GM18502 (cell line): Measurements from ENCODE around the gene DPF3.

ENCODE experiments used
- ATAC-seq: cut with Tn5 transposase; IDR thresholded peaks from one replicate; pipeline ENCODE4 v1.9.1; 2021; ENCODE audit warnings: mild to moderate bottlenecking; ENCODE audit not compliant: unreplicated experiment, poor library complexity

The DPF3 gene

DNA sequence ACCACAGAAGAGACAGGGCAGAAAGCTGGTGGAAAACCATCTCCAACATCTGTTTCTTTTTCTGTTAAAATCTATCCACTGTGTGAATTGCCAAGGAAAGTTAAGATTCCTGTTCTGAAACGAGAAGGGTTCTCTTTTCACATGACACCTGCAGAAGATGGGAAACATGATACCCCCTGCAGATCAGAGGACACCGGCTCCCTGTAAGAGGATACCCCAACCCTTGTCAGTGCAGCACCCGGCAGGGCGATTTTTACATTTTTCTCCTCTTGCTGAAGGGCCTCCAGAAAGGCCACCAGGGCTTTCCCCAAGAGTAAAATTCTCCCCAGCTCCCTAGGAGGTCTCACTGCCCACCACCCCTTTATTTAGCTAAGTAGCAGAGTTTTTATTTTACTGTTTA lies 48.2 kb downstream of the DPF3 start:
- ATAC-seq, result no peak

DNA sequence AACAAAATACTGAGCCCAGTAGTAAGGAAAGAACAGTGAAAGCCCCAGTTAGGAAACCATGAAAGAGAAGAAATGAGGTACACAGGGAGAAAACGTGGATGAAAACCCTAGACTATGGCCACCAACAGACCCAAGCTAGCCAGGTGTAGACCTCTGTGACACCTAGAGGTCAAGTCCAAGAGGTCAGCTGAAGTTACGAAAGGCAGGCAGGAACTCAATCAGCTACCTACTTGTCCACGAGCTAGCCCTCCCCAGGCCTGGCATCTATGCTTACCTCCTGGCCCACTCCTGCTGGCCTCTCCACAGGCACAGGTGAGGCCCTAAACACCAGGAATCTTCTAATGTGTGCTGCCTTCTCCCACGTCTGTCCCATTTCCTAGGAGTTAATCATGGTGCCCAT lies 48.7 kb downstream of the DPF3 start:
- no peak for ATAC-seq

DNA sequence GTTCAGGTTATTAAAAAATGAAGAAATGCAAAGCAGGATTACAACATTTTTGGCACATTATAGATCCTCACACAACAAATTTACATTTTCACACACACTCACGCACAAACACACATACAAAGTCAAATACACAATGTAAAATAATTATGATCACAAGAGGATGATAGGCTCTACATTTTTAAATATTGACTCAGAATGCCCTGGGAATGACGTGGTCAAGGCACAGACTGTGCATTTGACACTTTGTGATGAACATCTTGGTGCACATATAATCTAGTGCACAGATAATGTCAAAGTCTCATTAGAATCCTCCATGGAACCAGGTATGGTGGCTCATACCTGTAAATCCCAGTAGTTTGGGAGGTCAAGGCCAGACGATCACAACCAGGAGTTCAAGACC lies 49.4 kb downstream of the DPF3 start:
- no peak for ATAC-seq

DNA sequence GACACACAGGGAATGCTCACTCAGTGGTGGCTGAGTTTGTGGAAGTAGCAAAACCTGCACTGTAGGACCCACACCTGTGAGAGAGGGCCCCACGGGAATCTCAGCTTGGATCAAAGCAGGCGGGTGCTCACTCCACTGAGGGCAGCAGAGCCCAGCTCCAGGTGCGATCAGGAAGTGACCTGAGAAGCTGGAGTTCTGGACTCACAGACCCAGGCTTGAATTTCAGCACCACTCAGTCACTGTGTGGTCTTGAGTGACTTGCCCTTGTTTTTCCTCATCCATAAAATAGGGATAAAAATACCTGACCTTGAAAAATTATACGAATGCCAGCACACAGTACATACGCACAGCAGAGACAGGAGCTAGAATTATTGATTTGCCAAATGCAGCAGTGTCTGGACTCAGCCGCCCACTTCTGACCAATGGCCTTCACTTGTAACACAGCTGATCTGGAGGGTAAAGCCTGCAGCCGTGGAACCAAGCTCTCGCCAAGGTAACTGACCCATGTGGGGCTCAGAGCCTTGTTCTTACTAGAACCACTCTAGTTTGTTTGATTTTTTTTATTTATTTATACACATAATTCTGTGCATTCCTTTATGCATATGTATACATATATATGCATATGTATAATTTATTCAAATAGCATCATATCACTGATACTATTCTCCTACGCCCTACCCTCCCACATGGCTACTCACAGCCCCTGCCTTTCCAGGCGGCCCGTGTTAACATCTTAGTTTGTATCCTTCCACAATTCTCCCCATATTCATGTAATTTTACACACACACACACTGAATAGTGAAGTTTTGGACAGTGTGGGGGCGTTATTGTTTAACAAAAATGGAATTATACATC lies 53.9 kb downstream of the DPF3 start:
- no peak for ATAC-seq

DNA sequence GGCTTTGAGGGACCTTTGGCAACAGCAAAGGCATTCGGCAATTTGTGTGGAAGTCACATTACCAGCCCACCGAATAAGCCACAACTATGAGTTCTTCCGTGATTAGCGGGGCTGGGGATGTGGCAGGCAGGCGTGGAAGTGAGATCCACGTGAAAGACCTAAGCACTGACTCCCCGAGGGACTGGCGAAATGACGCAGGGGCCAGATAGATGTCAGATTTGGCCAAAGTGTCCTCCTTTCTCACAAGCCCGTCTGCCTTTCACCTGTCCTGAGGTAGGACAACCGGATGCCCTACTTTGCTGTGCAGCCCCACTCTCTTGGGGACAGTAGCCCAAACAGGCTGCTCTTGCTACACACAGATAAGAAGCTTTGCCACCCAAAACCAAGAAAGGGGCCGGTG lies 54.5 kb downstream of the DPF3 start:
- no peak for ATAC-seq

DNA sequence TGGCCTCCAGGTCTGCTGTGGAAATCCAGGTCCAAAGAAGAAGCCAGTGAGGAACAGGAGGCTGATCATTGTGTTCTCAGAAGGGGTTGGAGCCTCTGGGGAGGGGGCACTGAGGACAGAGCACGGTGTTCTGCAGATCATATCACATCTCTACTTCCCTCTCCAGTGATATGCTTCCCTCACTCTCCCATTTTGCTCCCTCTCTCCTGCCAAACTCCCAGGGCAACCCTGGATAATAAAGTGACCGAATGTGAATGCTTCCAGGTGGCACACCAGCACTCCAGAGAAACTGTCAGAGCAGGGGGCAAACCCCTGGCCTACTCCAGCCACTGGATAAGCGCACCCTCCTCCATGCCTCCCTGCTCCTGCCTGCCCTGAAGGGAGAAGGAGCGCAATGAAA lies 57.8 kb downstream of the DPF3 start:
- no peak for ATAC-seq

DNA sequence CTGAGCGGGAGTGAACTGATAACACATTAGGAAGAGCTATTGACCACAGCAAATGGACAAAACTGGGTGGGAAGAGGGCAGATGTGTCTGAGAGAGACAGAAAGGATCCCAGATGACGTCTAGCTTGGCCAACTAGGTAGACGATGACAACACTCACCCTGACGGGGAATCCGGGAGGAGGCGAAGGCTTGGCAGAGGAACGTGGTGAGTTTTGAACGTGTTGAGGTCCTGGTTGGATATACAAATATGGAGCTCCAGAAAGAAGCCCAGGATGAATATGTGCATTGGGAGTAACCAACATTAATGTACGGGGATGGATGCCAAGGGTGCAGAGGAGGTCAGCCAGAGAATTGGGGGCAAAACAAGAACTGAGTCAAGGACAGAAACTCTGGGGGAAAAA lies 60.7 kb downstream of the DPF3 start:
- no peak for ATAC-seq

DNA sequence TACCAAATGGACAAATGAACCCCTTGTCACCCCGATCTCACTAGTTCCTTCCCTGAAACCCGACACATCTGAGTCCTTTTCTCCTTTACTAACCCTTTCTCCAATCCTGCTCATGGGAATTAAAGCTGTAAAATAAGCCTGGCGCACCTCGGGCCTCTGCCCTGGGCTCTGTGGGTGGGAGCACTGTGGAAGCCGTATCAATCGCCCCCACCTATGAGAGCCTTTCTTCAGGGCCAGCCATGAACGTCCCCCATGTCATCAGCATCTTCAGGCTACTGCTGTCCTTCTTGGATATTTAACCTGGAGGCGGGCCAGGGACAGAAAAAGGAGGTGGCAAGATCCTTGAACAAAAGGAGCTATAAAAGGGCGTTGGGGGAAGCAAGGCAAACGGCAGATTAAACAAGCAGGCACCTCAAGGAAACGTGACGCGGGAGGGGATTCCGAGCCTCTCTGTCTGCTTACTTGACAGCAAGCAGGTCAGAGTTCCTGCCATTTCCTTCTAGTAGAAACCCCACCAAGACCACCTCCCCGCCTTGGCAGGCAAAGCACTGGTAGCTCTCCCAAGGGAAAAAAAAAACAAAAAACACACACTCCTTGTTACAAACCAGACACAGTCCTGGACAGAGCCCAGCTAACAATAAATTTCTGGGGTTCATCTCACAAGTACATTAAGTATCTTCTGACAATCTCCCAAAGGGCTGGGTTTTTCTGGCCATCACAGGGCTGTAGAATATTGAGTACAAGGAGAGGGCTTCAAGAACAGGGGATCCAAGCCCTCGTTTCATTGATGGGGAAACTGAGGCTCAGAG lies 62.9 kb downstream of the DPF3 start:
- no peak for ATAC-seq

DNA sequence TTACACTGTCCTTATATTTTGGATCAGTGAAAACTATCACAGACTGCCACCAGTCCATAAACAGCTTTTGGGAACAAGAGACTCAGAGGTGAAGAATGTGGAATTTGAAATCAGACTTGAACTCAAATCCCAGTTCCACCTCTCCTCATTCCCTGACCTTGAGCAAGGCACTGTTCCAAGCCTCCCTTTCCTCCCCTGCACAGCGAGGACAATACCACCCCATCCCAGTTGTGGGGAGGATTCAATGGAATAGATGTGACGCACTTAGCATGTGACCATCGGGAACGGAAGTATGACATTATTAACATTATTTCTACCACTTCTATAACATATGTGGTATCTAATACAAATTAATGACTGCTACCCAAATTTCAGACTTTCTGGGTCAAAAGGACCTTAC lies 63.5 kb downstream of the DPF3 start:
- ATAC-seq, result no peak

DNA sequence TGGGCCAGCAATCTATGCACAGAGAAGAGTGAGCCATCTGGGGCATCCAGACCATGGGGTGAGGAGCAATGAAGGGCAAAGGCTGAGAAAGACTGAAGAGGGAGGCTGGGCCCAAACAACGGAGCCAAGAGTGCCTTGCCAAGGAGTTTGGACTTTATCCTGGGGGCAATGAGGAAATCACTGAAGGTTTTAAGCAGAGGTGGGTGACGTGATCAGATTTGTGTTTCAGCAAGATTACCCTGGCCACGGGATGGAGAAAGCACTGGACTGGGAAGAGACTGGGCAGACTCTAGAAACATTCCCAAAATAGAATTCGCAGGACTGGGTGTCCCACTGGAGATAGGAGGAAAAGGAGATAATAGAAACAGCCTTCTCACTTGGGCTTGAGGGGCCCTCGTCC lies 65.3 kb downstream of the DPF3 start:
- no peak for ATAC-seq

DNA sequence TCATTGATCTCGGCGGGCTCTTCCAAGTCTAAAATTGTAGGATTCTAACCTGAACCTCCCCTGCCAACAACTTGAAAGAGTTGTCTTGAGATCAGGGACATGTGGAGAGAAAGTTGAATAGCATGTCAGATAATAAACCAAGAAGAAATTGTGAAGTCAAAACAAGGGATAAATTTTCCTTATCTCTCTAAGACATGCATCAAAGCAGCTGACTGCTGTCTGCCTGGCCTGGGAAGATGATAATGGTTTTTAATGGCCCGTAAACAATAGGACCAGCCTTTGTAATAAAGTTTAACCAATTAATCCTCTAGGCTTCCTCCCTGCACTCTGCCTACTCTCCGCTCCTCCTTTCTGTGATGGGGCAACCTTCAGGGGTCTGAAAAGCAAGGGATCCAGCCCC lies 67.9 kb downstream of the DPF3 start:
- ATAC-seq, result no peak

DNA sequence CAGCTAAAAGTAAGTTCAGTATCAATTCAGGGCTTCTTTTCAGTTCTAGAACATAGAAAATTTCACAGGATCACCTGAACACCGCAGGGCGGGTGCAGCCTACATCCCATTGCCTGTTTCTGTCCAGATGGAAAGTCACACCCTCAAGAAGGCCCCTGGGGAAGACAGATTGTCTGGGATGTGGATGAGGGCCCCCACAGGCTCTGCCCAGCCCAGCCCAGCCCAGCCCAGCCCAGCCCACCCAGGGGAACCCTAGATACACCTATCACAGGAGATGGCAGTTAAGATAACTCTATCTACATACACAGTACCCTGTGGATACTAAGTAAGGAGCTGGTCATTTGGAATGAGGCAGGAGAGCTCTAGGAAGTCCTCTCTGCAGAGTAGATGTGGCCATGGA lies 68.4 kb downstream of the DPF3 start:
- ATAC-seq, result no peak

DNA sequence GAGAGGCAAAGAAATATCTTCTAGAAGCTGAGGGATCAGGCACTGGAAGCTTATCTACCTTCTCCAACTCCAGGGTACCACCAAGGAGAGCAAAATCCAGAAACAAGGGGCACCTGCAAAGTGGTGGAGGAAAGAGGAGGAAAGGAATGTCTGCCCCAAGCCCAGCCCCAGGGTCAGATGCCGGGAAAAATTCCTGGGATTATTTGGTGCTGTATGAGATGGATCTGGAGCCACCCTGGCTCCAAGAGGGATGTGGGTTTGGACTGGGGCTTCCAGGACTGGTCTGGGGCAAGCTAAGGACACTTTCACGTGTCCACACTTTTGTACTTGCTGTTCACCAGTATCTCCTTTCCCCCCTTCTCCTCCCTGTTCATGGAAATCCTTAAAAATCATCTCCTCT lies 69.8 kb downstream of the DPF3 start:
- no peak for ATAC-seq

DNA sequence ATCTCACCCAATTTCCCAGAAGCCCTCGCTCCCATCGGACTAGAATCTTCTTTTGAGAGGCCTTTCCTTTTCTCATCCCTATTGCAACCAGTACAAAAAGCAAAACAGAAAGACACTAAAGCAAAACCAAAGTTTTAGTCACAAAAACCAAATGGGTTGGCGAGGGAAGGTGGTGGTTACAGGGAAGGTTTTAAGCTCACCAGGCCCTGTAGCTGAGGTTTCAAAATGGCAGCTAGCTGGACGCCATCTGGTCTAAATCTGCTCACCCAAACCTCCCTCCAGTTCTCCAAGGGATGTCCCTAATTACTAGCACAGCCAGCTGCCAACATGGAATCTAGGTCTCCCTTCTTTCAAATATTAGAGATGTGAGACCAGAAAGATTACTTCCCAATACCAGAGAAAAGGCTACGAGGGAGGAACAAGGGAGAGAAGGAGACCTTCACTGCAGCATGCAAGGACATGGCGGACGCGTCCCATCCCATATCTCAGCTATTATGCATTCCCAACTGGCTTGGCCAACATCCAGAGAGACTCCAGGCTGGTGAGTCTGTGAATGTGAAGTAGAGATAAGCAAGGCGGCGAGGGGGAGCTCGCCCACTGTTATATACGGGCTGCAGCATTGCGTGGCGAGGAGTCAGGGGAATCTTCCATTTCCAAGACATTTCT lies 70.8 kb downstream of the DPF3 start:
- ATAC-seq, result no peak

DNA sequence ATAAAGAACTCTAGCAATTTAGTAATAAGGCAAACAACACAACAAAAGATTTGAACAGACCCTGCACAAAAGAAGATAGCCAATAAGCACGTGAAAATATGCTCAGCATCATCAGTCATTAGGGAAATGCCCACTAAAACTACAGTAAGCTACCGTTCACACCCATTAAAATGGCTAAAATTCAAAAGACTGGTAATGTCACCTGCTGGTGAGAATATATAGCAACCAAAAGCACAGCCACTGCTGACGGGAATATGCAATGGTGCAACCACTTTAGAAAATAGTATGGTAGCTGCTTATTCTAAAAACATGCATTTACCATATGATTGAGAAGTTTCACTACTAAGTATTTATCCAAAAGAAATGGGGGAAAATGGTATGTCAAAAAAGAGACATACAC lies 74.9 kb downstream of the DPF3 start:
- ATAC-seq, result no peak

DNA sequence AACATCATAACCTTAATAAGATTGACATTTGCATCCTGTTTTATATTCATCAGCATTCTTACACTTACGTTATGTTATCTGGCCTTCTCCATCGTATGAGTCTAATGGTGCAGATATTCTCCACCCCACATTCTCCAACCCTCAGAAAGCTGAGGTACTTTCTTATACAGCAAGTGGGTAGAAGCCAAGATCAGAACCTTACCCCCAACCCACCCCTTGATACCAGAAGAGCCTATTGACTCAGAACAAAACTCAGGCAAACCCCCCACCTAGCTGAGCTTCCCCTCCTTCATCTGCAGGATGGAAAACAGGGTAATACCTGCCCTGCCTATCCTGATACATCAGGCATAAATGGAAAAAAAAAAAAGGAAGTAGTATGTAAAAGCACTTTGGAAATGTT lies 77.6 kb downstream of the DPF3 start:
- ATAC-seq, result no peak

DNA sequence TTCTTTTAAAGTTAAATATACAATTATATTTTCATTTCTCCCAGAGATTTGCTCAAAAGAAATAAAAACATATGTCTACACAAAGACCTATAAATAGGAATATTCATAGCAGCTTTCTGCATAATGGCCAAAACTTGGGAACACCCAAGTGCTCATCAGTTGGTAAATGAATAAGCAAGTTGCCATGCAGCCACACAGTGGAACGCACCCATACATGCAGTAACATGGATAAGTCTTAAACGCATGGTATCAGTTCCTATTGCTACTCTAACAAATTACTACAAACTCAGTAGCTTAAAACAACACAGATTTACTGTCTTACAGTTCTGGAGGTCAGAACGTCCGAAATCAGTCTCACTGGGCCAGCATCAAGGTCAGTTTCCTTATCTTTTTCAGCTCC lies 78.5 kb downstream of the DPF3 start:
- ATAC-seq, result no peak

DNA sequence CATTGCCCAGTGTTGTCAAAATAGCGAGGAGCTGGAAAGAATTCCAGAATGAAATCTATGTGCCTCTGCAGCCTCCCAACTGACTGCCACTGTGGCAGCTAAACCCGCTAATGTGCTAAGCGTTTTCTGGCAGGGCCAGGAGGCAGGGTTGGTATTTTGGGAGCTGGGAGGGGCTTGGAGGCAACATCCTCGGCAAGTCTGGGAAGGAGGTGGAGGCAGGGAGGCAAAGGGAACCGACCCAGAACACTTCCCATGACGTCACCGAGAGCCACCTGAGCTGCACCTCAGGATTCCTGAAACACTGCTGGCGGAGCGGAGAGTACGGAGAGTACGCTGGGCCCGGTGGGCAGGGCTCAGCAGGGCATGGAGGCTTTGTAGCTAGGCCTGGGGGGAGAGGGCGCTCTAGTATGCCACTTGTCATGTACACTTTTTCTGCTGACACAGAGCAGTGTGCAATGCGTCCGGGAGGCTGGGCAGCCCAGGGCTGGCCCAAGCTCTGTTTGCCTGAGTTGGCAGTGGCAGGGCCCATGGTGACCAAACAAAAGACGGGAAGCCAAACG lies 81.5 kb downstream of the DPF3 start:
- ATAC-seq, result no peak

DNA sequence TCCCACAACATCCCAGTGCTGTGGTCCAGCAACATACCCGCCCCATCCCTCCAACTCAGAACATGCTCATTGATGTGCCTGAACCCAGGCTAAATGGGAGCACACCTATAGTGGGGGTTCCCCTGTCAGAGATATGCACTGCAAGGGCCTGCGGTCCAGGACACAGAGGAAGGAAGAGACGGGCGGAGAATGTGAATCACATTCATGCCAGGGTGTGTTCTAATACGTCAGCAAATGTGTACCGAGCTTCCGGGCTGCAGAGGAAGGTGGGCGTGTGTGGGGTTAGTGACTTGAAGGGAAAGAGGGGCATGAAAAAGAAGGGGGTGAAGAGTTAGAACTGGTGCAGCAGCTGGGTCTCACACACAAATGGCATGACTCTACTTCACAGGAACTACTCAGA lies 83.7 kb downstream of the DPF3 start:
- ATAC-seq, result no peak

DNA sequence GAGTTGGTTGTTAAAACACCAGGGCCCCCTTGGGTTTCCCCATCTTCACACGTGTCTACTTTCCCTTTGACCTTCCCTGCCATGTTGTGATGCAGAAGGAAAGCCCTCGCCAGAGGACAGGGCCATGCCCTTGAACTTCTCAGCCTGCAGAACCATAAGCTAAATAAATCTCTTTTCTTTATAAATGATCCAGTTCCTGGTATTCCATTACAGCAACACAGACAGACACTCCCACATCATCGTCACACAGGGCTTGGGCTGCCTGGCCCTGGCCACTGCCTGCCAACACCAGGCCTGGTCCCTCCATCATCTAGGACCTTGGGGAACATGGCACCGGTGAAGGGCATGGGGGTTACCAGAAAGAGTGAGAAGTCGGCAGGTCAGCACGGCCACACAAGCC lies 84.8 kb downstream of the DPF3 start:
- ATAC-seq, result no peak

DNA sequence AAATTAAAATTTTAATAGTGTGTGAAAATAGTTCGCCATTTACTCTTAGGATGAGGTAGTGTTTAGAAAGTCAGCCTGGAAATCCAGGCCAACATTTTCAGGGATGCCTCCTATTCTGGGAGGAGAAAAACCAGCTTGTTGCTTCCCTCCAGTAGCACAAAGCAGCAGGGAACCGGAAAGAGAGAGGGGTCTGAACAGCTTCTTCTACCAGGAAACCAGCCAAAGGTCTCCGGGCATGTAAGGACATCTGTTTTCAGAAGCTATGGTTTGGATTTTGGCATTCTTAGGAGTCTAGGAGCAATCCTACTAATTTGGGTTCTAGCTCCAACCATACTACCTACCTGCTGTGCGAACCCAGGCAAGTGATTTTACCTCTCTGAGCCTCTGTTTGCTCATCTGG lies 85.3 kb downstream of the DPF3 start:
- no peak for ATAC-seq
